ENCODE measurements around the gene SEC16B. TPM values are rescaled to one million over a fixed set of nuclear protein-coding genes. Genes with fewer than 3 reads are reported as not detected.
"Not testable (repeated sequence)": the region's sequence is repeated elsewhere in the genome, so short reads cannot be mapped to it uniquely, and the experiment has no call there.

The SEC16B gene
- total RNA-seq, 4 donors from 2014 or later, result 5.1 to 89.8 (median 15.2) TPM

DNA sequence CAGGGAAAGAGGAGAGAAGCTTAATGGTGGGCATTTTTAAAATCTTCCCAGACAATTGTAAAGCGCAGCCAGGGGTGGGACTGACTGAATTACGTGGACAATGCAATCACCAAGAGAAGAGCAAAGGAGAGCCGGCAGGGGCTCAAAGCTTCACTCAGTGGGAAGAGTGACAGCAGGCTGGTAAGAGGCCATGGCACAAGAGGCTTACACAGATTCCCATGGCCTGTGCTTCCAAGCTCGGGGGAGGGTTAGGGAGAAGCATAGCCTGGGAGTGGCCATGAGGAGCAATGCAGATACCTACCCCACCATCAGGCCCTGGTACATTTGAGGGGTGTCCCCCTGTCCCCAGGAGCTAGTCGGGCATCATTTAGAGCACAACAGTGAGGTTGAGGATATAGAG is 27.1 kb upstream of the SEC16B start:
- H3K4me1 ChIP-seq, result no peaks in the 10 kb centered on the region
- H3K27ac ChIP-seq, result no peak overlapping the region
- no peaks in the 10 kb centered on the region for H3K27me3 ChIP-seq
- H3K4me3 ChIP-seq, result no peak overlapping the region
- TF ChIP-seq EP300 (IDR thresholded peaks at IDR 0.05; ENCODE audit: low read depth), result no peak
- no peak for TF ChIP-seq POLR2AphosphoS5 (IDR thresholded peaks at IDR 0.05)
- no peak for TF ChIP-seq POLR2A (IDR thresholded peaks at IDR 0.05)
- TF ChIP-seq, protein P1, sequence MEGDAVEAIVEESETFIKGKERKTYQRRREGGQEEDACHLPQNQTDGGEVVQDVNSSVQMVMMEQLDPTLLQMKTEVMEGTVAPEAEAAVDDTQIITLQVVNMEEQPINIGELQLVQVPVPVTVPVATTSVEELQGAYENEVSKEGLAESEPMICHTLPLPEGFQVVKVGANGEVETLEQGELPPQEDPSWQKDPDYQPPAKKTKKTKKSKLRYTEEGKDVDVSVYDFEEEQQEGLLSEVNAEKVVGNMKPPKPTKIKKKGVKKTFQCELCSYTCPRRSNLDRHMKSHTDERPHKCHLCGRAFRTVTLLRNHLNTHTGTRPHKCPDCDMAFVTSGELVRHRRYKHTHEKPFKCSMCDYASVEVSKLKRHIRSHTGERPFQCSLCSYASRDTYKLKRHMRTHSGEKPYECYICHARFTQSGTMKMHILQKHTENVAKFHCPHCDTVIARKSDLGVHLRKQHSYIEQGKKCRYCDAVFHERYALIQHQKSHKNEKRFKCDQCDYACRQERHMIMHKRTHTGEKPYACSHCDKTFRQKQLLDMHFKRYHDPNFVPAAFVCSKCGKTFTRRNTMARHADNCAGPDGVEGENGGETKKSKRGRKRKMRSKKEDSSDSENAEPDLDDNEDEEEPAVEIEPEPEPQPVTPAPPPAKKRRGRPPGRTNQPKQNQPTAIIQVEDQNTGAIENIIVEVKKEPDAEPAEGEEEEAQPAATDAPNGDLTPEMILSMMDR (IDR thresholded peaks at IDR 0.05), result no peak
- no peak for DNase-seq
- 97 to 100% methylated on average over 1 to 5 of the region's 5 CpGs for WGBS, 2 donors (ENCODE audit: low coverage in 1 of 2)
- no peaks in the 10 kb centered on the region for H3K36me3 ChIP-seq
- in situ Hi-C loops (cut with MboI; ENCODE audit: low pct_ligation_motif_present in 1 of 4, low pct_unique_long_range_greater_than_20kb in 1 of 4, low sequenced_read_pairs in 3 of 4) (no loop called here), intact Hi-C loops (cut with DNase I; ENCODE audit: low total_unique reads) (no loop called here)
- H3K9me3 ChIP-seq, result no peaks in the 10 kb centered on the region

- WGBS, 2 donors (ENCODE audit: low coverage in 1 of 2), result 82 to 88% methylated on average over 1 to 5 of the region's 5 CpGs
- H3K36me3 ChIP-seq, result no peaks in the 10 kb centered on the region
- in situ Hi-C loops (cut with MboI; ENCODE audit: low pct_ligation_motif_present in 1 of 4, low pct_unique_long_range_greater_than_20kb in 1 of 4, low sequenced_read_pairs in 3 of 4), result no loop called here
- no peak overlapping the region for H3K4me3 ChIP-seq
- intact Hi-C loops (cut with DNase I; ENCODE audit: low total_unique reads), result no loop called here
- H3K9me3 ChIP-seq, result no peaks in the 10 kb centered on the region
- no peak for DNase-seq
- no peaks in the 10 kb centered on the region for H3K27me3 ChIP-seq
- no peaks in the 10 kb centered on the region for H3K4me1 ChIP-seq
- no peak overlapping the region for H3K27ac ChIP-seq
- TF ChIP-seq POLR2A (IDR thresholded peaks at IDR 0.05) (no peak), POLR2AphosphoS5 (IDR thresholded peaks at IDR 0.05) (no peak), EP300 (IDR thresholded peaks at IDR 0.05; ENCODE audit: low read depth) (no peak)
- TF ChIP-seq, protein P1 (IDR thresholded peaks at IDR 0.05), result no peak
These were observed 25.5 kb upstream of the SEC16B start for GRCh38 chr1:177995369-177995768.

DNA sequence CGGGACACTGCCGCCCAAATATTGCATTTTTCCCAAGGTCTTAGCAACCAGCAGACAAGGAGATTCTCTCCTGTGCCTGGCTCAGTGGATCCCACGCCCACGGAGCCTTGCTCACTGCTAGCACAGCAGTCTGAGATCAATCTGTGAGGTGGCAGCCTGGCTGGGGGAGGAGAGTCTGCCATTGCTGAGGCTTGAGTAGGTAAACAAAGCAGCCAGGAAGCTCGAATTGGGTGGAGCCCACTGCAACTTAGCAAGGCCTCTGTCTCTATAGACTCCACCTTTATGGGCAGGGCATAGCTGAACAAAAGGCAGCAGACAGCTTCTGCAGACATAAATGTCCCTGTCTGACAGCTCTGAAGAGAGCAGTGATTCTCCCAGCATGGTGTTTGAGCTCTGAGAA is 16.4 kb upstream of the SEC16B start:
- H3K9me3 ChIP-seq; H3K4me3 ChIP-seq; intact Hi-C loops (cut with DNase I; ENCODE audit: low total_unique reads); in situ Hi-C loops (cut with MboI; ENCODE audit: low pct_ligation_motif_present in 1 of 4, low pct_unique_long_range_greater_than_20kb in 1 of 4, low sequenced_read_pairs in 3 of 4); H3K27me3 ChIP-seq; H3K36me3 ChIP-seq; H3K27ac ChIP-seq: not testable (repeated sequence)
- H3K4me1 ChIP-seq, result peaks cover 0 to 12% (median 0%) of the 10 kb centered on the region in 4 donors
- peak; percentile 21 for DNase-seq
- 60% methylated on average over 5 of the region's 5 CpGs; no CpG with 5 or more reads in 1 of the 2 donors for WGBS, 2 donors (ENCODE audit: low coverage in 1 of 2)

GRCh38 chr1:177984761-177985160 is 14.9 kb upstream of the SEC16B start:
- 86 to 89% methylated on average over 1 of the region's 1 CpG for WGBS, 2 donors (ENCODE audit: low coverage in 1 of 2)
- in situ Hi-C loops (cut with MboI; ENCODE audit: low pct_ligation_motif_present in 1 of 4, low pct_unique_long_range_greater_than_20kb in 1 of 4, low sequenced_read_pairs in 3 of 4) (no loop called here), intact Hi-C loops (cut with DNase I; ENCODE audit: low total_unique reads) (no loop called here)
- H3K27me3 ChIP-seq, result no peaks in the 10 kb centered on the region
- no peaks in the 10 kb centered on the region for H3K36me3 ChIP-seq
- no peaks in the 10 kb centered on the region for H3K9me3 ChIP-seq
- peaks cover 0 to 12% (median 0%) of the 10 kb centered on the region in 4 donors for H3K4me1 ChIP-seq
- H3K27ac ChIP-seq, result no peak overlapping the region
- TF ChIP-seq POLR2A (IDR thresholded peaks at IDR 0.05) (no peak), EP300 (IDR thresholded peaks at IDR 0.05; ENCODE audit: low read depth) (no peak), POLR2AphosphoS5 (IDR thresholded peaks at IDR 0.05) (no peak)
- TF ChIP-seq, protein P1 (IDR thresholded peaks at IDR 0.05), result no peak
- DNase-seq, result no peak
- no peak overlapping the region for H3K4me3 ChIP-seq

- Histone ChIP-seq H3K27ac (peak overlapping the region in 1 of 4 donors; percentile 21), H3K4me1 (peaks cover 0 to 12% (median 0%) of the 10 kb centered on the region in 4 donors), H3K4me3 (no peak overlapping the region), H3K9me3 (no peaks in the 10 kb centered on the region), H3K36me3 (no peaks in the 10 kb centered on the region), H3K27me3 (no peaks in the 10 kb centered on the region)
- TF ChIP-seq EP300 (IDR thresholded peaks at IDR 0.05; ENCODE audit: low read depth), result no peak
- TF ChIP-seq, protein P1 (IDR thresholded peaks at IDR 0.05), result no peak
- peak in 2 of 3 donors; percentile 10 to 37 for TF ChIP-seq POLR2AphosphoS5 (IDR thresholded peaks at IDR 0.05)
- in situ Hi-C loops (cut with MboI; ENCODE audit: low pct_ligation_motif_present in 1 of 4, low pct_unique_long_range_greater_than_20kb in 1 of 4, low sequenced_read_pairs in 3 of 4) (no loop called here), intact Hi-C loops (cut with DNase I; ENCODE audit: low total_unique reads) (no loop called here)
- DNase-seq, result peak; percentile 21
- 40 to 58% methylated on average over 1 to 3 of the region's 3 CpGs for WGBS, 2 donors (ENCODE audit: low coverage in 1 of 2)
These were observed 14.3 kb upstream of the SEC16B start for GRCh38 chr1:177984136-177984525.
